ENCODE data around the gene CCL27. TPM values are rescaled to one million over a fixed set of nuclear protein-coding genes. Genes with fewer than 3 reads are reported as not detected.
A peak's percentile ranks its signal among the peaks of the same experiment; 100 is the strongest.

CCL27 gene
- total RNA-seq, 1 donor from 2014 or later, result 0.52 TPM

DNA sequence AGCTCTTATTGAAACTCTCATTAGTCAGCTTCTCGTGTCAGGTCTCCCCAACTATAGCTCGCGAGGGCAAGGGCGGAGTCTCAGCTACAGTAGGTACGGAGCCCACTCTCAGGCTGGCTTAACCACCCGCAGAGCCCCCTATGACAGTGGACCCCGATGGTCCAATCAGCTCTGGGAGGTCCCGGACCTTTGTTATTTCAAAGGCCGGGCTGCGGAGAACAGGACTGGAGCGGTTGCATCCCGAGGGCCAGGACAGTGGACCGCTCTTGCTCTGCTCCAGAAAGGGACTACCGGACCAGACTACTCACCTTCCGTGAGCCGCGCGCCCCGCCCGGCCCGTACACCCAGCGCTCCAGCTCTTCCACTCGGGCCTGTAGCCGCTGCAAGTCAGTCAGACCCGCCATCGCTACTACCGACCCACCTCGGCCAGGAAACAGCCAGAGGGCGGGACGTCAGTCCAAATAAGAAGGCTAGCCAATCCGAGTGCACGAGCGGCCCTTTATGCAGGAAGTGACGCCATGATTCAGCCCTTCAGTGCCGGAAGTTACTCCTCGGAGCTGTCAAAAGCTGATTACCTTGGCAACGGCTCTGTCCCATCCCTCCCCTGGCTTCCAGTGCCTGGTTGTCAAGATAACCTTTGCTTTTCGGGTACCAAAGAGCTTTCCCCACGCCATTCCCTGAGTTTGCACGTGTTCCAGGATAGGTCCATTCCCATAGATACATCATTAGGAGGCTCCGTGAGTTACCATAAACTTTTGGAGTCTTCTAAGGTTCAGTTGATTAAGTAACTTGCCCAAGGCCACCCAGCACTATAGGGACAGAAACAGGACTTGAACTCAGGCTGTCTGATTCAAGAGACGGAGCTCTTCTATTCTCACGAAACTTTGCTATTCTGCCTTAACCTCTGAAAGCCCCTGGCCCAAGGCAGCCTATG is 42.1 kb downstream of the CCL27 start, which contains the start of gene DCTN3:
TSS of gene DCTN3 (minus strand) at position 435 of the 934 bp plus-strand sequence. CDS start at position 404, 31 bp downstream.
- Mint-ChIP-seq H3K4me1 (ENCODE audit: low read depth, unreplicated experiment) (peaks cover 3% of the 10 kb centered on the region), H3K27me3 (ENCODE audit: low read depth, unreplicated experiment) (peaks cover 16% of the 10 kb centered on the region), H3K9me3 (ENCODE audit: unreplicated experiment) (no peaks in the 10 kb centered on the region), H3K4me3 (ENCODE audit: unreplicated experiment) (peak within 1 kb of the TSS; percentile 94), H3K36me3 (ENCODE audit: low read depth, unreplicated experiment) (peaks cover 15% of the 10 kb centered on the region), H3K27ac (ENCODE audit: unreplicated experiment) (peak within 1 kb of the TSS; percentile 67)
- H3K9me3 ChIP-seq (ENCODE audit: insufficient read depth, low read depth, low read length), result no peaks in the 10 kb centered on the region
- peaks cover 12% of the 10 kb centered on the region for H3K79me2 ChIP-seq (ENCODE audit: insufficient read depth, low read length)
- H2AFZ ChIP-seq (ENCODE audit: low read depth, low read length), result peak within 1 kb of the TSS; percentile 86
- H3K27ac ChIP-seq (ENCODE audit: low read depth, low read length), result peak within 1 kb of the TSS; percentile 49
- no peaks in the 10 kb centered on the region for H4K20me1 ChIP-seq (ENCODE audit: insufficient read depth, low read length)
- H3K4me2 ChIP-seq (ENCODE audit: low read length), result peak within 1 kb of the TSS; percentile 94
- DNase-seq (ENCODE audit: low read depth) (peak; percentile 91), FAIRE-seq (peak; percentile 95)
- H3K4me1 ChIP-seq (ENCODE audit: insufficient read depth, low read length), result peaks cover 6% of the 10 kb centered on the region
- H3K4me3 ChIP-seq (ENCODE audit: insufficient read depth, low read depth, low read length), result peak within 1 kb of the TSS; percentile 79
- no peak for TF ChIP-seq EZH2 (IDR thresholded peaks at IDR 0.05; ENCODE audit: insufficient read depth, low read length)
- no peak for TF ChIP-seq CTCF (IDR thresholded peaks at IDR 0.05; ENCODE audit: insufficient read depth, low read depth, low read length)
- peak within 1 kb of the TSS; percentile 85 for H3K9ac ChIP-seq (ENCODE audit: low read length)
- H3K27me3 ChIP-seq (ENCODE audit: insufficient read depth, low read length), result peaks cover 19% of the 10 kb centered on the region
- H3K36me3 ChIP-seq (ENCODE audit: insufficient read depth, low read length), result peaks cover 13% of the 10 kb centered on the region

DNA sequence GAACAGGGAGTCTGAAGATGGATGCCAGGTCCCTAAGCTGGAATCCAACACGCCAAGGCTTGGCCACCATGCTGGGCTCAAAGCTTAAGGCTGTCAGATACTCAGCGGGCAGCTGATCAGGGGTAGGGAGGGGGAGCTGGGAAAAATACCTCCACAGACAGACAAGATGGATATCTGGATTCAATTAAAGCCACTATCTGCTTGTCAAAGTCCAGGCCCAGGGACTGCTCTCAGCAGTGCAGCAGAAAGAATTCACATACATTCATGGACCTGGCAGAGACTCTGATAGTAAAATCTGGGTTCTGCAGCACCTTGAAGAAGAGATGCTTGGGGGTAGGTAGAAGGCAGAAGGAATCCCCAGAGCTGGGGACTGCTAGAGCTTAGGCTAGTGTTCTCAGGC is 47.3 kb downstream of the CCL27 start:
- Mint-ChIP-seq H3K4me3 (ENCODE audit: unreplicated experiment) (no peak overlapping the region), H3K4me1 (ENCODE audit: low read depth, unreplicated experiment) (peaks cover 6% of the 10 kb centered on the region)
- TF ChIP-seq EZH2 (IDR thresholded peaks at IDR 0.05; ENCODE audit: insufficient read depth, low read length) (no peak), CTCF (IDR thresholded peaks at IDR 0.05; ENCODE audit: insufficient read depth, low read depth, low read length) (no peak)

More for the DNA sequence above, 47.3 kb downstream of the CCL27 start:
- Histone ChIP-seq H3K4me3 (ENCODE audit: insufficient read depth, low read depth, low read length) (no peak overlapping the region), H3K4me2 (ENCODE audit: low read length) (no peak overlapping the region), H4K20me1 (ENCODE audit: insufficient read depth, low read length) (peaks cover 3% of the 10 kb centered on the region), H3K79me2 (ENCODE audit: insufficient read depth, low read length) (peaks cover 24% of the 10 kb centered on the region), H3K36me3 (ENCODE audit: insufficient read depth, low read length) (peaks cover 13% of the 10 kb centered on the region), H3K9me3 (ENCODE audit: insufficient read depth, low read depth, low read length) (no peaks in the 10 kb centered on the region), H3K9ac (ENCODE audit: low read length) (no peak overlapping the region), H3K27ac (ENCODE audit: low read depth, low read length) (no peak overlapping the region), H2AFZ (ENCODE audit: low read depth, low read length) (no peak overlapping the region), H3K4me1 (ENCODE audit: insufficient read depth, low read length) (peaks cover 21% of the 10 kb centered on the region), H3K27me3 (ENCODE audit: insufficient read depth, low read length) (no peaks in the 10 kb centered on the region)
- Mint-ChIP-seq H3K36me3 (ENCODE audit: low read depth, unreplicated experiment) (peaks cover 21% of the 10 kb centered on the region), H3K9me3 (ENCODE audit: unreplicated experiment) (no peaks in the 10 kb centered on the region), H3K27ac (ENCODE audit: unreplicated experiment) (no peak overlapping the region), H3K27me3 (ENCODE audit: low read depth, unreplicated experiment) (peaks cover 2% of the 10 kb centered on the region)
- FAIRE-seq (no peak), DNase-seq (ENCODE audit: low read depth) (no peak)

Measured in astrocyte (in vitro differentiated cells and primary cell).